GM21786 (cell line): ENCODE results near the gene ARMC2.
"Not testable (repeated sequence)": the region's sequence is repeated elsewhere in the genome, so short reads cannot be mapped to it uniquely, and the experiment has no call there.

ENCODE experiments used
- ATAC-seq: cut with Tn5 transposase; IDR thresholded peaks from one replicate; pipeline ENCODE4 v1.9.1; 2021; ENCODE audit not compliant: unreplicated experiment

The ARMC2 gene

DNA sequence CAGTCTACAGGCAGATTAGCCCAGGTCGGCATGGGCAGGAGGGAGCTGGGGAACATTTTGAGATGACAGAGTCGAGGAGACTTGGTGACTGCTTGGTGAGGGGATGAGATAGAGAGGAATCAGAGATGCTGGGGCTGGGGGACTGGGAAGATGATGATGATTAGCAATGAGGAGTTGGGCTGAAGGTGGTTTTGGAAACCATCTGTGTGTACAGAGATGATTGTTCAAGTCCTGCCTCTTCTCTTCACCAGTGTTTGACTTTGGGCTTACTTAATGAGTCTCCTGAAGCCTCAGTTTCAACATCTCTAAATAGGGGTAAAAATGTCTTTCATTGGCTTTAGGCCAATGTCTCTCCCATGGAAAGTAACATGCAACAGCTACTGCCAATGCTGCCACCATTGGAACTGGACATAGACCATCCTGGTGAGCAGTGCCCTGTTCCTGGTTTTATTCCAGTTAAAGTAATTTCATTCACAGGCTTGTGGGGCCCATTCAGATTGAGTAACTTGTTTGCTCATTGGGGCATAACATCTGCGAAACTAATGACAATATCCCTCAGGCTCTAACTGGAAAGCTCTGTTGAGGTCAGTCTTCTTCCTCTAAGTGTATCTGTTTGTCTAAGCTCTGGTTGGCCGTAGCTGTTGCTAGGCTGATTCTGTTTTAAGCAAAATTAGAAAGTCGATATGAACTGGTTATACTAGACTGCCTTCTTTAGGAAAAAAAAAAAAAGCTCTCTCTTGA is 99.1 kb downstream of the ARMC2 start:
- no peak for ATAC-seq

DNA sequence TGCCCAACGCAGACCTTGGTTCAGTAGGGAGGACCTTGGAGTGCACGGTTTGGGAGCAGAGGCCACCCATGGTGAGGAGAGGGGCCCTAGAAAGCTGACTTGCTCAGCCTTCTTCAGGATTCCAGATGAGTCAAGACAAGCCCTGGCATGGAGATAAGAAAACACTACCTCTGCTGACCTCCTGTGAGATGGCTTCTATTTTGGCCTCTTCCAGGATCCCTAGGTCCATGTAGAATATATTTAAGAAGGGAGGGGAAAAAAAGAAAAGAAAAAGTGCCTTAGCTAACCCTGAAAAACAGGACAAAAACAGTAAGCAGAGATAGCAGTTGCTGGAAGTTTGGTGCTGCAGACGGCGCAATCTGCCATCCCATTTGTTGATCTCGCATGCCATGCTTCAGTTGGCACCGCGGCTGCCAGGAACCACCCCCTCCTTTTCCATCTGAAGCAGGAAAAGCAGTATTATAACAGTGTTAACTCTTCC is 100.0 kb downstream of the ARMC2 start:
- no peak for ATAC-seq

DNA sequence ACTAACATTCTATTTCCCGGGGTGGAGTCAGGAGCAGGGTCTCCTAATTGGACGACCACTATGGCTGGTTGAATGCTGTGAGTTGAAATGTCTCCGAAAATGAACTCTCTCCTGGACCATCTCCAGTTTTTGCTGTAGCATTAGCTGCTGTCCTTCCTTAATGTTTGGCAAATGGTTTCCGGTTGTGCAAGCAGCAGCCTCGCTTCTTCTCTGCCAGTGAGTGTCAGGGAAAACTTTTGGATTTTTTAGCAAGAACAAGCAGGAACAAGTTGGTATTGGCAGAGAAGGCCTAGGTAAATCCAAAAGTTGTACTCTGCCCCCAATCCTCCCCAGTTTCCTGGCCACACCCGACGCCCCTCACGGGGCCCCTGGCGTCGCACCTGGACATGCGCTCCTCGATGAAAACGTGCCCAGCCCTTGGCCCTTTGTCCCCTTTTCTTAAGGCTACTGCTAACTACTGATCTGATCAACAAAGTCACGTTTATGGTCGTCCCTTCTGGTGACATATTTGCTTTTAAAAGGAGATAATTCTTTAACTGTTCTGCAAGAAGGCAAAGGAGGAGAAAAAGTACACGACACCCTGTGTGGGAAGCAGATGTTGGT is 103.2 kb downstream of the ARMC2 start:
- ATAC-seq: no peak

DNA sequence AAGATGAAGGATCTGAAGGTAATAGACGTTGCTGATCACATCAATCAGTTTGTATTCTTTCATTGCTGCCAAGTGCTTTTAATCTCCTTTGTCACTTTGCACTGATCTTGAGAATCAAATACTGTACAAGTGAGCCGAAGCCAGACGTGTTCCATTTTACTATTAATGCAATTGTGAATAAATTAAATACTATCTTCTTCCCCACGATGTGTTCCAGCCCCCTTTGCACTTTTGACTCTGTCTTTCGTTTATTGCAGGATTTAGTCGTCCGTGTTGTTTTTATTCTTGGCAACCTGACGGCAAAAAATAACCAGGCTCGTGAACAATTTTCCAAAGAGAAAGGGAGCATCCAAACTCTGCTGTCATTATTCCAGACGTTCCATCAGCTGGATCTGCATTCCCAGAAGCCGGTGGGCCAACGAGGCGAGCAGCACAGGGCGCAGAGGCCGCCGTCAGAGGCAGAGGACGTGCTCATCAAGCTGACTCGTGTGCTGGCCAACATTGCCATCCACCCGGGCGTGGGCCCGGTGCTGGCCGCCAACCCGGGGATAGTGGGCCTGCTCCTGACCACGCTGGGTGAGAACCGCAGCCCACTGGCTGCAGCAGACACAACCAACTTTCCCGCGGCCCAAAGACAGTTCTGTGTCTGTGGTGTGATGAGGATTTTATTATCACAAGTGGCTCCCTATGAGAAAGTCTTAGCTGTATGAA is 104.7 kb downstream of the ARMC2 start:
- ATAC-seq: no peak

DNA sequence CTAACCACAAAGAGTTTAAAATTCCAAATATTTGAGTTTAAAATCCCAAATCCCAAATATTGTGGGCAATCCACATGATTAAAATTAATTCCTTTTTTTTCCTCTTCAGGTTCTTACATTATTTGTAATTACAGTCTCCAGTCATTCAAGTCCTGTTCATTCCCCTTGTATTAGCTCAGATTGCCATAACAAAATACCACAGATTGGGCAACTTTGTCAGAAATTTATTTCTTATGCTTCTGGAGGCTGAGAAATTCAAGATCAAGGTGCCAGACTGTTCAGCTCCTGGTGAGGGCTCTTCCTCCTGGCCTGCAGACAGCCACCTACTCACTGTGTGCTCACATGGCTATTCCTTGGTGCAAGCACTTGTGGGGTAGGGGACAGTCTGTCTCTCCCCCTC is 105.5 kb downstream of the ARMC2 start:
- ATAC-seq: no peak

DNA sequence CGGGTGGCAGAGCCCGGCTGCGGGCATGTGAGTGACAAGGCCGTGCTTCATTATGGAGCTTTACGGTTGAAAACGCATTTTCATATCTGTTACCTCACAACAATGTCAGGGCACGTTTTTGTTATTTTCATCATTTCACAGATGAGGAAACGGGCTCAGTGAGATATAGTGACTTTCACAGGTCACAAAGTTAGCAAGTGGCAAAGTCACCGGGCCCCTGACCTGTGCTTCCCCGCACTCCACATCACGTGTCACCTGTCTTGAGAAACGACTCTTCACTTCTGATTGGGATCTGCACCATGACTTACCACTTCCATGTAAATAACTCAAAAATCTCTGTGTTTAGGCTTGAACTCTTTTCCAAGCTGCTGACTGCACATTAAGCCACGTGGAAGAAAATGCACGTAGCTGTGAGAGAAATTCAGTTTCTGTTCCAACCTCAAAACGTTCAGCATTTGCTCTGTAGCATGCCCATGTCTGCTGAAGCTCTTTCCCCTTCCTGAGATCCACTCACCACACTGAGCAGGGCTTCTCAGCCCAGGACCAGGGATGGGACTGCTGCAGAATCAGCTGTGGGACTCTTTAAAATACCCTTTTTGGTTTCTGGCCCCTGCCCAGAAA is 107.2 kb downstream of the ARMC2 start:
- ATAC-seq: no peak

DNA sequence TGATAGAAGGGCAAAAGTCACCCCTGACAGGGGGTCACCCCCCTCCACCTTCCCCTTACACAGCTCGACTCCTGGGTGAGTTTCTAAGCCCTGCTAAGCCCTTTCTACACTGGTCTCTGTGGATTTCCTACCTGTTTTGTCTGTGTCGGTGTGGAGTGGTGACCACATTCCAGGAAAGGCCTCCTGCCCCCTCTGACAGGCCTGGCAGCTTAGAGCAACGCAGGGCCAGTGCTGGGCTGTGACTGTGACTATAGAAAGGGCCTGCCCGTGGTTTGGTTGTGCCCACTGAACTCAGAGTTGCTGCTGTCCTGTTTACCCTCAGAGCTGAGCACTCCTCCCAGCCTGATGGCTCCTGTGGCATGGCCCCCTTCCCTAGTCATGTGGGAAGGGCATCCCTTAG is 109.0 kb downstream of the ARMC2 start:
- no peak for ATAC-seq

DNA sequence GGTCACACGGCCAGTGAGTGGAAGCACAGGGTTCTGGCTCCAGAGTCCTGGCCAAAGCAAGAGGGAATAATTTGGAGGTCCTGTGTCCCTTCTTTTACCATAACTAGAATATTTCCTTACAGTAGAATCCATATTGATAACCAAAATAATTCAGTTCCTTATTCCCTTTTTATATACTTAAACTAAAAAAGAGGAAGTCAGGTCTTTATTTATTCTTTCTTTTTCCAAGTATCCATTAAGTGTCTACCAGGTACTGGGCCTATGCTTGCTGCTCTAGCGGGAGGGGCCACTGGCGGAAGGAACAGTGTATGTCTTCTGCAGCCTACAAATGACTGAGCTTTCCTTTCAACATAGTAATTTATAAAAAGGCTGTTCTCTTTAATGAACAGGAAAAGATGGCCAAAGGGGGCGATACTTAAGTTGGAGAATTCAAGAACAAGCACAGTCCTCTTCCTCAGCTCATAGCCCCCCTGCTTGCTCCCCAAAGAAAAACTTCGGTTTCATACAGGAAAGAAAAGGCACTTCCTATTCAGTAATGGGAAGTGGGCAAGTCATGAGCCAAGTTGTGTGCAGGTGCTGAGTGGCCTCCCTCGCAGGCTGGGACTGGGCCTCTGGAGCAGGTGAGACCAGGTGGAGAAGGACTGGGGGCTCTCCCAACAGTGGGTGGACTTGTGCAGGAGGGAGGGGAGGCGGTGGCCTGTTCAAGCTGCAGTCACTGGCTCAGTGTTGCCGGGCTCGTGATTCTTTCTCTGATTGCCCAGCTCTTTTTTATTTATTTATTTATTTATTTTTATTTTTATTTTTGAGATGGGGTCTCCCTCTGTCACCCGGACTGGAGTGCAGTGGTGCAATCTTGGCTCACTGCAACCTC is 110.9 kb downstream of the ARMC2 start:
- ATAC-seq: no peak

DNA sequence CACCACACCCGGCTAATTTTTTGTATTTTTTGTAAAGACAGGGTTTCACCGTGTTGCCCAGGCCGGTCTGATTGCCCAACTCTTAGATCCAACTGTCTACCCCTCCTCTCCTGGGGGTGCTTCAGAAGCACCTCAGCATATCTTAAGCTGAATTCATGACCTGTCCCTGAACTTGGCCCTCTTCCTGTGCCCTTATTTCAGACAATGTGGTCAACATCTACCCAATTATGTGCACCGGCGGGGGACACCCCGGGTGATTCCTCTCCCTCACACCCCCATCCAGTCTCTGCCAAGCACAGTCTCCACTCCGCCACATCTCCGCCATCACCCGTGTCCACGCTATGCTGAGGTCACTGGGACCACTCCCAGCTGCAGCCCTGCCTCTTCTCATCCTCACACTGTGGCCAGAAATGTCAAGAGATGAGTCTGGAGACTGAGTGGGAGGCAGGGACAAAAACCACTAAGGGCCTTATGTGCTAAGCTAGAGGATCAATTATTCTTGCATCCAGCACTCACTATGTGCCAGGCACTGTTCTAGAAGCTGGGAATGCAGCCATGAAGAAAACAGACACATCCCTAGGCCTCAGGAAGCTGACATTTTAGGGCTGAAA is 111.9 kb downstream of the ARMC2 start:
- no peak for ATAC-seq

DNA sequence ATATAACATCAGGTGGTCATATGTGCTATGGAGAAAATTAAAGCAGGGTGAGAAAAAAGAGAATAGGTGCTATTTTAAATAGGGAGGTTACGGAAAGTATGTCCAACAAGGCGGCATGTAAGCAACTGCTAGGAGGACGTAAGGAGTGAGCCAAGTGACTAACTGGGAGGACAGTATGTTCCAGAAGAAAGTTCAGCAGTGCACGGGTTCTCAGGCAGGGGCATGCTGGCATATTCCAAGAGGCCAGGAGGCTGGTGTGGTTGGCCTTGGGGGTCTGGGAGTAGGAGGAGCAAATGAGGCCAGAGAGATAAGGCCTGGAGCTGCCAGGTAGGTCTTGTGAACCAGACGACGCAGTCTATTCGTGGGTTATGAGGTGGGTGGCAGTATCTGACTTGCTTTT is 112.4 kb downstream of the ARMC2 start:
- no peak for ATAC-seq

DNA sequence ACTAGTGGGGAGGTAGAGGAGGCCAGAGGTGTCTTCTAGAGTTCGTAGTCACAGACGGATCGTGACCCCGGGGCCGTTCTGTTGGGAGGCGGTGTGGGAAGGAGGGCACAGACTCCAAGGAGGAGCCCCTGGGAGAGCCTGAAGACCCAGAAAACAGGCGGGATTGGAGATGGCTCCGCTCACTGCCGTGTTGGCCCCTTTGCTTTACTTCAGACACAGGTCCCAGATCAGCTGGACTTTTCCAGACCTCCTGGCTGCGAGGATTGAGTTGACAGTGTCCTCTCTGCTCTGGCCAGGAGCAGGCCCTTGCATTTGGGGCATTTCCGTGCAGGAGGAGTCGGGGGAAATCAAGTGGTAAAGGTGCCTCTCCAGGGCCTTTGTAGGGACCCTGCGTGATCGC is 112.9 kb downstream of the ARMC2 start:
- ATAC-seq: no peak

DNA sequence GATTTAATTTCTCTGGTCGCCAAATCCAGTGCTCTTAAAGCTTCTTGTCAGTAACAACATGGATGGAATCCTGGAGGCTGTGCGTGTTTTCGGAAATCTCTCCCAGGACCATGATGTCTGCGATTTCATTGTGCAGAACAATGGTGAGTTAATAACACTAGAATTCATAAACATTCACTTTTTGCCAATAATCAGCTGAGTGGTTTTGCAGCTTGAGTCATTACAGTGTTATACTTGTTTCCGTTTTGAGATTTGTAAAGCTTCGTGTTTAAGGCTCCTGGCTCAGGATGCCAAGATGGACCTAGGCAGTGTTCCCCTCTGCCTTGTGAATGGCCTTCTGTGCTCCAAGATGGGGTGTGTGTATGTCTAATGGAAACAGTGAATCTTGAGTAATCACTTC is 113.8 kb downstream of the ARMC2 start:
- no peak for ATAC-seq

DNA sequence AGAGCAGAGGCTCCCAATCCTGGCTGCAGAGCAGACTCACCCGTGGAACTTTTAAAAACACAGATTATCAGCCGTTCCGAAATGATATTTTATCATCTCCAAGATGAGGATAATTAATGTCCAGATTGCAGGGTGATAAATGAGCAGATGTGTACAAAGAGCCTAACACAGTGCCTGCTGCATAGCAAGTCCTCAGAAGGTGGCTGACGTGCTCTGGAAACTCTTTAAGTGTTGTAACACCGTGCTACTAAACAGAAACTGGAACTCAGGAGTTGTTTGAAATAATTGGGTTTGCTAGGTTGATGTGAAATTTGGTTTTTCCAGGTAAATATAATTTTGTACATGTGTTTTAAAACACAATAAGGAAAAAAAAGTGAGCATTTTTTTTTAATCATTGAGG is 118.0 kb downstream of the ARMC2 start:
- ATAC-seq: no peak

DNA sequence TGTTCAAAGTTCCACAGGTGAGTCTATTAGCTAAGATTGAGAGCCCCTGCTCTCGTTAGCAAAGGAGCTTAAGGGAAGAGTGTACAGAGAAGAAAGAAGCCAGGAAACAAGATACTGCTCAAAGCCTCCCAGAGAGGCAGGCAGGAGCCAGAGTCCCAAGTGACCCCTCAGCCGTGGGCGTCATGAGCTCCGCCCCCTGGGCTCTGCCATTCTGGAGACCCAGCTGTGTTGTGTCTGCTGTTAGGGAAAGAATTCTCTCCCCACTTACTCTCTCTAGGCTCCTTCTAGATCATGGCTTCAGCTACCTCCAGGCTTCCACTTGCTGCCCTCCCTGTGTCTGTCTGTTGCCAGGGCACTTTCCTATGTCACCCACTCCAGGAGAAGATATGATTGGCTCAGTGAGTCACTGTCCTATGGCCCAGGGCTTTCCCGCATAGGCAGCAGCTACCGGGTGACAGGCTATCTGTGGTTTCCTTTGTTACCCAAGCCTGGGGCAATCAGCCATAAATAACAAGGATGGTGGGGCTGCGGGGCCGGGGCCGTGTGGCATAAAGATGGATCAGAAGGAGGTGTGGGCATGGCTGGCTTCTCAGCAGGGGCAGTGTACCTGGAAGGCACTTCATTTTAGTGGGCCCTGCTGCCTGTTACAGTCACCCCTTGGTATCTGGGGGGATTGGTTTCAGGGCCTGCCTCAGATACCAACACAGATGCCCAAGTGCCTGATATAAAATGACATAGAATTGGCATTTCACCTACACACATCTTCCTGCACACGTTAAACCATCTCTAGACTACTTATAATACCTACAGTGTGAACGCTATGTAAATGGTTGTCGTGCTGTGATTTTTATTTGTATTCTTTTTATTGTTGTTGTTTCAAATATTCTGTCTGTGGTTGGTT is 118.9 kb downstream of the ARMC2 start:
- ATAC-seq: no peak

DNA sequence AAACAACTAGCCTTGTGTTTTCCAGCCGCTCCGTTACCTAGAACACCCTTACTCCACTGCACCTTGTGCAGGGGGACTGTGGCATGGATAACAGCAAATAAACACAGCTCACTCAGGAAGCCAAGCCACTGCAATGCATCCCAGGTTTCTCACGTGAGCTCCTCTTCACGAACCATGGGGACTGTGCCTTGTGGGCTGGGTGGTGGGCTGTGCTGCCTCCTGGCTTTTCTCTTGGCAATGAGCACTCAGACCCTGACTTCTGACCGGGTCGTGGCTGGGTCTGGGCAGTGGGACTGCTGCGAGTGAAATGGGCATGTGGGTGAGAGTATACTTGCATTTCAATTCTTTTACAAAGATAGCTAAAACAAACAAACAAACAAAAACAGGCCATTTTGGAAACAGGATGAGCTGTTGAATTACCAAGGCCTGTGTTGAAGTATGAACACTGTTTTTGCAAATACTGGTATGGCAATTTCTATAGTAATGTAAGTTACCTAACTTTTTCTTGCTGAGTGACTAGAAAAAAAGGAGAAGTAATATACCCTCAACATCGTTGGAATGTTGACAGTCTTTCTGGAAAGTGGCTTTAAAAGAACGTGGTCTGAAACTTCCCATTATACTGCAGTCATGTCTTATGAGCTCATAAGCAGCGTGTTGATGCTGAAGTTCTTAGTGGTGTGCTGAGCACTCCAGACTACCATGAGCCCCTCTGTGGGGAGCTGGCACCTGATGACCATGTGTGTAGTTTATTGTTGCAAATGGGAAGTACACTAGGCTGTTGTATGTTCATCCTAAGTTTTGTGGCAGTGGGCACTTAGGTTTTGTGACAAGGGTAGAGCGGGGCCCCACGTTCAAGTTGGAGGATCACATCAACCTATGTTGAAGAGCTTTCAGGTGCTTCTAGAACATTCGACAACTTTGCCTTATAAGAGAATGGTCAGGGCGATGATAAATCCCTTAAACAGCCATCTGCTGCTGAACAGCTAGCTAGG is 120.4 kb downstream of the ARMC2 start:
- ATAC-seq: no peak

DNA sequence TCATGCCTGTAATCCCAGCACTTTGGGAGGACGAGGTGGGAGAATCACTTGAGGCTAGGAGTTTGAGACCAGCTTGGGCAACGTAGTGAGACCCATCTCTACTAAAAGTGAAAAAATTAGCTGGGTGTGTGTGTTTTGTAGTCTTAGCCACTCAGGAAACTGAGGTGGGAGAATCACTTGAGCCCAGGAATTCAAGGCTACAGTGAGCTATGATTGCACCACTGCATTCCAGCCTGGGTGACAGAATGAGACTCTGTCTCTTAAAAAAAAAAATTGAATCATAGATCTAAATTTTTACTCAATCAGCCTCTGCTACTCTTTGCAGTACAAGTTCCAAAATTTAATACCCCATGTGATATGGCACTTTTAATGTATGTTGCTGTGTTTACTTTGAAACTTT is 121.6 kb downstream of the ARMC2 start:
- ATAC-seq: no peak

DNA sequence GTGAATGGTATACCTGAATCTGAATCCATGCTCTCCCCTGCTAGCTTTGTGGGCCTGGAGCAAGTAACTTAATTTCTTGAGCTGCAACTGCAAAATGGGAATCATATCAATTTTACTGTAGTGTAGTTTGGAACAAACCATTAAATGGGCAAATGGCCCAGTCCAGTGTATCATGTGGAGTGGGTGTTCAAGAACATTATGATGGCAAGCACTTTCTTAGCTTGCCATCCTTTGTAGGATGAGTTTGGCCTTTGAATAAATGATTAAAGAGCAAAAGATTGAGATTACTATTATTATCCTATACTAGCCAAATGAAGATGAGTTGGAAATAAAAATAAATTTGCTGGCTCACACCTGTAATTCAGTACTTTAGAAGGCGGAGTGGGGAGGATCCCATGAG is 126.0 kb downstream of the ARMC2 start:
- ATAC-seq: no peak

DNA sequence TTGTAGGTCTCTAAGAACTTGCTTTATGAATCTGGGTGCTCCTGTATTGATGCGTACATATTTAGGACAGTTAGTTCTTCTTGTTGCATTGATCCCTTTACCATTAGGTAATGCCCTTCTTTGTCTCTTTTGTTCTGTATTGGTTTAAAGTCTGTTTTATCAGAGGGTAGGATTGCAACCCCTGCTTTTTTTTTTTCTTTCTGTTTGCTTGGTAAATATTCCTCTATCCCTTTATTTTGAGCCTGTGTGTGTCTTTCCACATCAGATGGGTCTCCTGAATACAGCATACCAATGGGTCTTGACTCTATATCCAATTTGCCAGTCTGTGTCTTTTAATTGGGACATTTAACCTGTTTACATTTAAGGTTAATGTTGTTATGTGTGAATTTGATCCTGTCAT is 130.4 kb downstream of the ARMC2 start:
- ATAC-seq: not testable (repeated sequence)
